ENCODE results near the gene DNAJB6.

Gene DNAJB6

DNA sequence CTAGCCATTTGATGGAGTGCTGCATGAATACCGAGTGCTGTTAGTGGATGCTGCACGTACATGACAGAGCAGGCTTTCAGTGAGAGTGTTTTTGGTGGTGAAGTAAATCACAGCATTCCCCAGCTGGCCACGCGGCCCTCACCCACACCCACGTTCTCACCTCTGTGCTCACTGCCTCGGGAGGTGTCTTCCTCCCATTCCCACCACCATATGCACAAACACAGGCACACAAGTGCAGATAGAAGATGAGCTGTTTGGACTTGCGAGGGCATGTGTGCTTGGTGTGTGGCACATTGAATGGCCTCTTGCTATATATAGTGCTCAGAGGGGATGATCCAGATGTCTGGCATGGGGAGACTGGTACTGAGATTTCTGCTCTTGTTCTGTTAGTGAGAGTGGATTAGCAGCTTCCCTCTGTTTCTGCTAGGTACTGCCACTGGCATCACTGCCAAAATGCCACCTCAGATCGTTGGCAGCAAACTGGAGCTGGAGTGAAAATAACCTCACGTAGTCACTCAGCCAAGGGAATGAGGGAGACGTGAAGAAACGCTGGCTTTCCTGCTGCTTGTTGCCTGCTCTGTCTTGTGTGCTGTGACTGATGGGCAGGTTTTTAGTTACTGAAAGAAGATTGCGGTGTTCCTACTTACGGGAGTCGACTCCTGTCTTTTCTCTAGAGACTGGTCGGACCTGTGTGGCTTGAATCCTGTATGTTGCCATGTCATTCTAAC, 19.1 kb downstream of the DNAJB6 start:
- TF ChIP-seq, protein P1, sequence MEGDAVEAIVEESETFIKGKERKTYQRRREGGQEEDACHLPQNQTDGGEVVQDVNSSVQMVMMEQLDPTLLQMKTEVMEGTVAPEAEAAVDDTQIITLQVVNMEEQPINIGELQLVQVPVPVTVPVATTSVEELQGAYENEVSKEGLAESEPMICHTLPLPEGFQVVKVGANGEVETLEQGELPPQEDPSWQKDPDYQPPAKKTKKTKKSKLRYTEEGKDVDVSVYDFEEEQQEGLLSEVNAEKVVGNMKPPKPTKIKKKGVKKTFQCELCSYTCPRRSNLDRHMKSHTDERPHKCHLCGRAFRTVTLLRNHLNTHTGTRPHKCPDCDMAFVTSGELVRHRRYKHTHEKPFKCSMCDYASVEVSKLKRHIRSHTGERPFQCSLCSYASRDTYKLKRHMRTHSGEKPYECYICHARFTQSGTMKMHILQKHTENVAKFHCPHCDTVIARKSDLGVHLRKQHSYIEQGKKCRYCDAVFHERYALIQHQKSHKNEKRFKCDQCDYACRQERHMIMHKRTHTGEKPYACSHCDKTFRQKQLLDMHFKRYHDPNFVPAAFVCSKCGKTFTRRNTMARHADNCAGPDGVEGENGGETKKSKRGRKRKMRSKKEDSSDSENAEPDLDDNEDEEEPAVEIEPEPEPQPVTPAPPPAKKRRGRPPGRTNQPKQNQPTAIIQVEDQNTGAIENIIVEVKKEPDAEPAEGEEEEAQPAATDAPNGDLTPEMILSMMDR (IDR thresholded peaks at IDR 0.05; ENCODE audit: control extremely low read depth, extremely low read depth, low read depth, missing control alignments): no peak
- ChIA-PET POLR2A (no interaction called here), CTCF (interaction anchor here (1.8 to 4.3 kb wide), 3 partner anchors 12 to 23 kb away, joined by 4 to 39 read pairs (median 7); no protein-coding TSS in a partner anchor)
- DNase-seq (ENCODE audit: extremely low spot score): no peak

DNA sequence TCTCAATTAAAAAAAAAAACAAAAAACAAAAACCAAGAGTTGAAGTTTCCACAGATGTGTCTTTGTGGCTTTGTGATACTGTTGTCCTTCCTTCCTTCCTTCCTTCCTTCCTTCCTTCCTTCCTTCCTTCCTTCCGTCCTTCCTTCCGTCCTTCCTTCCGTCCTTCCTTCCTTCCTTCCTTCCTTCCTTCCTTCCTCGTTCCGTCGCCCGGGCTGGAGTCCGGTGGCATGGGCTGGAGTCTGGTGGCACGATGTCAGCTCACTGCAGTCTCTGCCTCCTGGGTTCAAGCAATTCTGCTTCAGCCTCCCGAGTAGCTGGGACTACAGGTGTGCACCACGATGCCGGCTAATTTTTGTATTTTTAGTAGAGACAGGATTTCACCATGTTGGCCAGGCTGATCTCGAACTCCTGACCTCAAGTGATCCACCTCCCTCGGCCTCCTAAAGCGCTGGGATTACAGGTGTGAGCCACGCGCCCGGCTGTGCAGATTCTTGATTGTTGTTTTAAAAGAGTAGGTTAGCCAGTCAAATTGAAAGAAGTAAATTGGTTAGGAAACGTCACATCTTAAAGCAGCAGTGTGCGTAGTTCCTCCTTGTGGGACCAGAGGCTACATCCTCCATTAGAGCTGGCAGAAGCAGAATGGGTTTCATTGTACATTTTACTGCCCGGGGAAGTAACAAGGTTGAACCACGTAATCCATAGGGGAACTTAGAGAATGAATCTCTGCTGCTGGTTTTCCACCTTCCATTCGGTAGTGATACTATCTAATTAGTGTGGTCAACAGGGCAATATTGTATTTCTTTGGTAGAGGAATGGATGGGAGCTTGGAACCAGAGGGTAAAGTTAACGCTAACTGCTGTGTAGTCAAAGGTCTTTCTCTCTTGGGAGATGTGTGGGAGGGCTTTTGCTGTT, 20.6 kb downstream of the DNAJB6 start:
- ChIA-PET CTCF (interaction anchor here (0.8 to 4.3 kb wide), 8 partner anchors 11 to 84 kb away, joined by 3 to 39 read pairs (median 4); no protein-coding TSS in a partner anchor), POLR2A (no interaction called here)
- TF ChIP-seq, protein P1 (IDR thresholded peaks at IDR 0.05; ENCODE audit: control extremely low read depth, extremely low read depth, low read depth, missing control alignments): no peak
- DNase-seq (ENCODE audit: extremely low spot score): peak; percentile 81

DNA sequence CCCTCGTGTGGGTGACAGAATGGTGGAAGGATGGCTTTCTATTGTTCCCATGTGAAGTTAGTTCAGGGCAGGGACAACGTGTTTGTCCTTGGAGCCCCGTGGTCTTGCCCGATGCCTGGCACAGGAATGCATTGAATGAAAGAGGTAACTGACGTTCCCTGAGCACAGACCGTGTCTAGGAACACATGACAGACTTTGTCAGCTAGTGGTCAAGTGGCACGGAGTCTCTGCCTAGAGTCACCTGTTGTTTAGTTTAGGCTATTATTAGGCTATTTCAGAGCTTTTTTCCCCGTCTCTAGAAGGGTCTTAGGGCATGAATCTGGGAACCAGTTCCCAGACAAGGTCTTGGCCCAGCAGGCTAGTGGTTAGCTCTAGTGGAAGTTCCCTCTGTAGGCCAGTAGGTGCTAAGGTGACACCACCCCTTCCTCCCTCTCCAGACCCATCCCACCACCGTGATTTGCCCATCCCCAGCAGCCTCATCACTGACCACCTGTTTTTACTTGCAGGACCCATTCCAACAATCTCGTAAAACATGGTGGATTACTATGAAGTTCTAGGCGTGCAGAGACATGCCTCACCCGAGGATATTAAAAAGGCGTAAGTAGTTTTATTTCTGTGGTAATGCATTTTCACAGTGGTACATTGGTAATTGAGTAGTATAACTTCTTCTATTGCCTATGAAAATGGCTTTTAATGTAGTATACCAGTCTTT, 21.4 kb downstream of the DNAJB6 start:
- no peak for DNase-seq (ENCODE audit: extremely low spot score)

DNA sequence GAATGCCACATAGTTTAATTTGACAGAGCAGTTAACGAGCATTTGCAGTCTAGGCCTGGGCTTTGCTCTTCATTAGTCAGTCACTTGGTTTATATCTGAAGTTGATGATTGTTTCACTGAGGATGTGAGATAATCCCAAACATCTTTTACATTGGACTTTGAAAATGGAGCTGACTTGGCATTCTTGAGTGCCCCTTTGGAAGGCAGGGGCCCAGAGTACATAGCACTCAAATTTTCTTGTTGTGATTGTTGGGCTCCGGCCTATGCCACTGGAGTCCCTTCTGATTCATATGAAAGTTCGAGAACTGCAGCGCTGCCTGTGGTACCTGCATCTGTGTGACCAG, 21.9 kb downstream of the DNAJB6 start:
- CTCF ChIA-PET: interaction anchor here (1.4 to 2.3 kb wide), 2 partner anchors 19 to 28 kb away, joined by 4 to 9 read pairs; no protein-coding TSS in a partner anchor
- DNase-seq (ENCODE audit: extremely low spot score): no peak
- POLR2A ChIA-PET: no interaction called here
- TF ChIP-seq, protein P1 (IDR thresholded peaks at IDR 0.05; ENCODE audit: control extremely low read depth, extremely low read depth, low read depth, missing control alignments): no peak

More for the DNA sequence above, 21.4 kb downstream of the DNAJB6 start:
- CTCF ChIA-PET: interaction anchor here (0.8 to 2.4 kb wide), 7 partner anchors 10 to 84 kb away, joined by 3 to 9 read pairs (median 3); no protein-coding TSS in a partner anchor
- TF ChIP-seq, protein P1 (IDR thresholded peaks at IDR 0.05; ENCODE audit: control extremely low read depth, extremely low read depth, low read depth, missing control alignments): no peak
- POLR2A ChIA-PET: no interaction called here

DNA sequence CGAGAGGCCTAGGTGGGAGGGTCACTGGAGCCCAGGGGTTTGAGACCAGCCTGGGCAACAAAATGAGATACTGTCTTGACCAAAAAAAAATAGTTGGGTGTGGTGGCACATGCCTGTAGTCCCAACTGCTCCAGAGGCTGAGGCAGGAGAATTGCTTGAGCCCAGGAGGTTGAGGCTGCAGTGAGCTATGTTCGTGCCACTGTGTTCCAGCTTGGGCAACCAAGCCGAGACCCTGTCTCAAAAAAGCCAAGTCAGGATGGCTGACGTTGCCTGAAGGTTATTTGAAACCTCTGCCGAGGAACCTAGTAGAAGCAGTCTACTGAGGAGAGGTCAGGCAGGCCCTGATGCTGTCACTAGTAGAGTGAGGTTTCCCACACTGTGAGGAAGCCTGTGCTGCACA, 22.8 kb downstream of the DNAJB6 start:
- TF ChIP-seq, protein P1 (IDR thresholded peaks at IDR 0.05; ENCODE audit: control extremely low read depth, extremely low read depth, low read depth, missing control alignments): no peak
- ChIA-PET CTCF (interaction anchor here (2.3 kb wide), 1 partner anchor 27 kb away, joined by 9 read pairs; no protein-coding TSS in a partner anchor), POLR2A (no interaction called here)
- DNase-seq (ENCODE audit: extremely low spot score): no peak
